Testis (tissue), 2 donors: ENCODE measurements around the gene SMIM35.

Experiments used
- POLR2A ChIP-seq: fragments of 450-650 bp; IDR thresholded peaks from one replicate; pipeline ENCODE4 v1.6.1; 2017; ENCODE audit warnings: antibody characterized with exemption, mild to moderate bottlenecking, moderate library complexity
- TF ChIP-seq, protein P1 (sequence below), 3 experiments: fragments of 450-650 bp in 2 of 3; fragments of 200-600 bp in 1 of 3; sonication (generic) in 1 of 3; IDR thresholded peaks; one replicate each; pipeline ENCODE4 v1.5.1; 2016 to 2019; ENCODE audit warnings: antibody characterized with exemption in 3 of 3, mild to moderate bottlenecking in 2 of 3, moderate library complexity in 1 of 3

DNA sequence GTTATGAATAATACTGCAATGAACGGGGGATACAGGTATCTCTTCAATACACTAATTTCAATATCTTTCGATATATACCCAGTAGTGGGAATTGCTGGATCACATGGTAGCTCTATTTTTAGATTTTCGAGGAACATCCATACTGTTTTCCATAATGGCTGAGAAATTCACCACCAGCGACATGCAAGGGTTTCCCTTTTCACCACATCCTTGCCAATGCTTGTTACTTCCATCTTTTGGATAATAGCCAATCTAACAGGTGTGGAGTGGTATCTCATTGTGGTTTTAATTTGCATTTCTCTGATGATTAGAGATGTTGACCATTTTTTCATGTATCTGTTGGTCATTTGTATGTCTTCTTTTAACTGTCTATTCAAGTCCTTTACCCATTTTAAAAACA lies 94.6 kb downstream of the SMIM35 start:
- TF ChIP-seq, protein P1, sequence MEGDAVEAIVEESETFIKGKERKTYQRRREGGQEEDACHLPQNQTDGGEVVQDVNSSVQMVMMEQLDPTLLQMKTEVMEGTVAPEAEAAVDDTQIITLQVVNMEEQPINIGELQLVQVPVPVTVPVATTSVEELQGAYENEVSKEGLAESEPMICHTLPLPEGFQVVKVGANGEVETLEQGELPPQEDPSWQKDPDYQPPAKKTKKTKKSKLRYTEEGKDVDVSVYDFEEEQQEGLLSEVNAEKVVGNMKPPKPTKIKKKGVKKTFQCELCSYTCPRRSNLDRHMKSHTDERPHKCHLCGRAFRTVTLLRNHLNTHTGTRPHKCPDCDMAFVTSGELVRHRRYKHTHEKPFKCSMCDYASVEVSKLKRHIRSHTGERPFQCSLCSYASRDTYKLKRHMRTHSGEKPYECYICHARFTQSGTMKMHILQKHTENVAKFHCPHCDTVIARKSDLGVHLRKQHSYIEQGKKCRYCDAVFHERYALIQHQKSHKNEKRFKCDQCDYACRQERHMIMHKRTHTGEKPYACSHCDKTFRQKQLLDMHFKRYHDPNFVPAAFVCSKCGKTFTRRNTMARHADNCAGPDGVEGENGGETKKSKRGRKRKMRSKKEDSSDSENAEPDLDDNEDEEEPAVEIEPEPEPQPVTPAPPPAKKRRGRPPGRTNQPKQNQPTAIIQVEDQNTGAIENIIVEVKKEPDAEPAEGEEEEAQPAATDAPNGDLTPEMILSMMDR (IDR thresholded peaks at IDR 0.05) = no peak
- no peak for TF ChIP-seq POLR2A
